BLaER1 treated with 17β-estradiol and CSF1 and Interleukin-3, amounts not matched to agents 10 nM and 100 nM (cell line): ENCODE measurements around the gene AVPI1.

ENCODE experiments used
- H3K27ac ChIP-seq, 11 experiments: shearing (Covaris generic); formaldehyde crosslinking; 2 replicates each; pipeline ENCODE4 v1.8.1; 2022
- H3K27me3 ChIP-seq, 11 experiments: shearing (Covaris generic); formaldehyde crosslinking; 2 replicates each; pipeline ENCODE4 v1.8.1; 2022
- H3K36me3 ChIP-seq, 11 experiments: shearing (Covaris generic); formaldehyde crosslinking; 2 replicates each; pipeline ENCODE4 v1.8.1; 2022
- H3K4me1 ChIP-seq, 10 experiments: shearing (Covaris generic); formaldehyde crosslinking; 2 replicates each; pipeline ENCODE4 v1.8.1; 2022
- H3K4me2 ChIP-seq, 11 experiments: shearing (Covaris generic); formaldehyde crosslinking; 2 replicates each; pipeline ENCODE4 v1.8.1; 2022
- H3K4me3 ChIP-seq, 10 experiments: shearing (Covaris generic); formaldehyde crosslinking; 2 replicates each; pipeline ENCODE4 v1.8.1; 2022
- H3K9ac ChIP-seq, 11 experiments: shearing (Covaris generic); formaldehyde crosslinking; 2 replicates each; pipeline ENCODE4 v1.8.1; 2022
- H3K9me3 ChIP-seq, 11 experiments: shearing (Covaris generic); formaldehyde crosslinking; replicated peaks in 1 of 11; 2 replicates each; pipeline ENCODE4 v1.8.1; 2022
- H4K20me1 ChIP-seq, 11 experiments: shearing (Covaris generic); formaldehyde crosslinking; 2 replicates each; pipeline ENCODE4 v1.8.1; 2022
- Cebpa-rat ChIP-seq, 11 experiments: shearing (Covaris generic); IDR thresholded peaks; 2 replicates each; pipeline ENCODE4 v1.8.1; 2022

AVPI1 gene

GRCh38 chr10:97715259-97715874, 28.3 kb upstream of the AVPI1 start:
- peaks cover 58 to 71% (median 68%) of the 10 kb centered on the region in 10 experiments for H3K4me1 ChIP-seq
- H3K9me3 ChIP-seq = no peaks in the 10 kb centered on the region
- peak overlapping the region; percentile 90 to 96 (median 93) for H3K9ac ChIP-seq
- H3K4me2 ChIP-seq = peak overlapping the region; percentile 88 to 100 (median 96)
- H3K4me3 ChIP-seq = peak overlapping the region; percentile 59 to 86 (median 80)
- H3K27ac ChIP-seq = peak overlapping the region; percentile 91 to 97 (median 94)
- H3K36me3 ChIP-seq = peaks cover 14 to 52% (median 32%) of the 10 kb centered on the region in 11 experiments; a peak in 20 of 22 replicates
- peaks cover 0 to 51% (median 49%) of the 10 kb centered on the region in 11 experiments; a peak in 18 of 22 replicates for H4K20me1 ChIP-seq
- TF ChIP-seq Cebpa-rat (IDR thresholded peaks at IDR 0.05) = no peak
- no peaks in the 10 kb centered on the region for H3K27me3 ChIP-seq

DNA sequence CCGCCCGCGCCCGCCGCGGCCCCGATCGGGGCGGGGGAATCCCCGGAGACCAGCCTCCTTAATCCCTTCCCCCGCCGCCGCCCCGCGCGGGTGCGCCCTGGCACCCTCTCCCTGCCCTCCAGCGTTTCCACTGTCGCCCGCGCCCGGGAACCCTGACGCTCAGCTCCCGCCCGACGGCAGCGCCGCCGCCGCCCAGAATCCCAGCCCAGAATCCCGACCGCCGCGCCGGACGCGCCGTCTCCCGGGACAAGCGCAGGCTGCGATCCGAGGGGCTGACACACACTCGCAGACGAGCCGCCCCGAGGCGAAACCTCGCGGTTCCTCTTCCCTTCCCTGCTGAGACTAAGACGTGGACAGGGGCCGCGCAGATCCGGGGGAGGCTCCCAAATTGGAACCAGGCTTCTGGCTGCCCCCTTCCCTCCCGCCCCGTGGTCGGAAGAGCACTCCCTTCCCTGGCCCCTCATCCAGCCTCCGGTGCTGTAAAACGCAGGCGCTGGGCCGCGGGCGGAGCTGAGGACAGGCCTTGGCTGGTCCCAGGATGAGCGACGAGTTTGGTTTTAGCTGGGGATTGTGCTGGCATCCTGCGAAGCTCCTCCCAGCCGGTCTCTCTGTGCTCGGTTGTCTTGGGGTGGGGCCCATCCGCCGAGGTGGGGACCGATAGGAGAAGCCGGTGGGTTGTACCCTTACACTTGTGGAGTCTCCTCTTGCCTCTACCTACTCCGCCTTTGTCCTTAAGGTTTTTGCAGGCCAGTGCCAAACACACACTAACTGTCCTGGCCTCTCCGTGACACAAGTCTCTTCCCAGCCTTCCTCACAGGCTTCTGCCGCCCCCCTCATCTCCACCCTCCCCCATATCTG, 27.6 kb upstream of the AVPI1 start:
- no peak for TF ChIP-seq Cebpa-rat (IDR thresholded peaks at IDR 0.05)
- H3K9ac ChIP-seq = peak overlapping the region; percentile 90 to 96 (median 93)
- H3K4me3 ChIP-seq = peak overlapping the region; percentile 59 to 86 (median 80)
- H3K27me3 ChIP-seq = no peaks in the 10 kb centered on the region
- H3K9me3 ChIP-seq = no peaks in the 10 kb centered on the region
- peak overlapping the region; percentile 88 to 100 (median 96) for H3K4me2 ChIP-seq
- H4K20me1 ChIP-seq = peaks cover 0 to 49% (median 49%) of the 10 kb centered on the region in 11 experiments; a peak in 18 of 22 replicates
- peaks cover 14 to 44% (median 29%) of the 10 kb centered on the region in 11 experiments; a peak in 20 of 22 replicates for H3K36me3 ChIP-seq
- peaks cover 56 to 75% (median 69%) of the 10 kb centered on the region in 10 experiments for H3K4me1 ChIP-seq
- peak overlapping the region; percentile 91 to 97 (median 94) for H3K27ac ChIP-seq

GRCh38 chr10:97713826-97714400, 26.9 kb upstream of the AVPI1 start:
- Histone ChIP-seq H3K9me3 (no peaks in the 10 kb centered on the region), H3K4me3 (peak overlapping the region; percentile 59 to 86 (median 80)), H3K4me1 (peaks cover 49 to 73% (median 64%) of the 10 kb centered on the region in 10 experiments), H3K27me3 (no peaks in the 10 kb centered on the region), H3K9ac (peak overlapping the region; percentile 90 to 96 (median 93)), H3K36me3 (peaks cover 14 to 37% (median 22%) of the 10 kb centered on the region in 11 experiments; a peak in 20 of 22 replicates), H3K4me2 (peak overlapping the region; percentile 88 to 100 (median 96)), H4K20me1 (peaks cover 0 to 42% (median 41%) of the 10 kb centered on the region in 11 experiments; a peak in 18 of 22 replicates), H3K27ac (peak overlapping the region; percentile 91 to 97 (median 94))
- TF ChIP-seq Cebpa-rat (IDR thresholded peaks at IDR 0.05) = no peak

- Histone ChIP-seq H3K4me2 (peak within 1 kb of the TSS; percentile 88 to 100 (median 96)), H3K9ac (peak within 1 kb of the TSS; percentile 90 to 96 (median 93)), H3K27me3 (no peaks in the 10 kb centered on the region), H3K36me3 (peaks cover 12 to 32% (median 18%) of the 10 kb centered on the region in 11 experiments; a peak in 20 of 22 replicates), H3K4me1 (peaks cover 44 to 68% (median 59%) of the 10 kb centered on the region in 10 experiments), H3K27ac (peak within 1 kb of the TSS; percentile 91 to 97 (median 94)), H3K9me3 (no peaks in the 10 kb centered on the region), H4K20me1 (peaks cover 0 to 37% (median 36%) of the 10 kb centered on the region in 11 experiments; a peak in 17 of 22 replicates), H3K4me3 (peak within 1 kb of the TSS; percentile 59 to 86 (median 80))
- no peak for TF ChIP-seq Cebpa-rat (IDR thresholded peaks at IDR 0.05)
Measured at GRCh38 chr10:97713339-97713825, 26.3 kb upstream of the AVPI1 start, which contains the start of gene MARVELD1. TSS of gene MARVELD1 (plus strand) at chr10:97713730. CDS start at chr10:97713877, 147 bp downstream.

DNA sequence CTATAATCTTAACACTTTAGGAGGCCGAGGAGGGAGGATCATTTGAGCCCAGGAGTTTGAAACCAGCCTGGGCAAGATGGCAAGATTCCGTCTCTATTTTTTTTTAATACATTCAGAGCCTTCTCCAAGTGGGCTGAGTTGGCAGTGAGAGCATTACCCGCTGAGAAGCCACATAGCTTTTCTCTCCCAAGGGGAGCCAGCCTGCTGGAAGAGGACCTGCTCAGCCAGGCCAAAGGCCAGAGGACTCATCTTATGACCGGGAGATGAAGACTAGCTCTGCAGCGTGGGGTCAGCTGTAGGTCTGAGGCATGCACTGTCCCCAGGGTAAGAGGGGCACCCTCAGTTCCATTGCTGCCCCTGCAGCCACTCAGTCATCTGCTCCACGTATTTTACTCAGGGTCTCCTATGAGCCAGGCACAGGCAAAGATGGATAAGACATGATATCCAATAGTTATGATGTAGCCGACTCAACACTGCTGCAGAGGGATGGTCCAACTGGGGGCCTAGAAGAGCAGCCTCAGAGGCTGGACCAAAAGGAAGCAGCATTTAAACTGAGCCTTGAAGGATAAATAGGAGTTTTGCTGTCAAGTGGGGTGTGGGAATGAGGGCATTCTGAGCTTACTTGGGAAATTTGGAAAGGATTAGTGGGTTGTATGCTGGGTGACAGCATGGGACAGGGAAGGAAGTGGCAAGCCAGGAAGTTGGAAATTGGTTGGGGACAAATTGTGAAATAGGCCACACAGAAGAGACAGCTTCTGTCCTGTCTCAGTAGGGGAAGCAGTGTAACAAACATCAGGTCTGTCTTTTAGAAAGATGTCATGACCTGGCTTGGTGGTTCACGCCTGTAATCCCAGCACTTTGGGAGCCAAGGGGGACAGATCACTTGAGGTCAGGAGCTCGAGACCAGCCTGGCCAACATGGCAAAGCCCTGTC, 24.9 kb upstream of the AVPI1 start:
- H3K9ac ChIP-seq = peak overlapping the region in 9 of 11 experiments; percentile 31 to 58 (median 48); a peak in 12 of 22 replicates
- peaks cover 0 to 22% (median 21%) of the 10 kb centered on the region in 11 experiments; a peak in 16 of 22 replicates for H4K20me1 ChIP-seq
- H3K4me2 ChIP-seq = peak overlapping the region in 10 of 11 experiments; percentile 28 to 100 (median 94); a peak in 19 of 22 replicates
- peaks cover 1 to 19% (median 8%) of the 10 kb centered on the region in 11 experiments; a peak in 20 of 22 replicates for H3K36me3 ChIP-seq
- TF ChIP-seq Cebpa-rat (IDR thresholded peaks at IDR 0.05) = peak in 1 of 11 experiments; percentile 32; a peak in 1 of 22 replicates
- peak overlapping the region in 8 of 11 experiments; percentile 33 to 97 (median 93); a peak in 13 of 22 replicates for H3K27ac ChIP-seq
- H3K4me1 ChIP-seq = peaks cover 37 to 61% (median 51%) of the 10 kb centered on the region in 10 experiments
- no peaks in the 10 kb centered on the region for H3K9me3 ChIP-seq
- H3K27me3 ChIP-seq = no peaks in the 10 kb centered on the region
- H3K4me3 ChIP-seq = peak overlapping the region in 3 of 10 experiments; percentile 0 to 44 (median 27); a peak in 3 of 20 replicates

GRCh38 chr10:97708976-97709946, 22.2 kb upstream of the AVPI1 start:
- Histone ChIP-seq H3K27ac (no peak overlapping the region), H3K9ac (no peak overlapping the region), H3K9me3 (no peaks in the 10 kb centered on the region), H3K4me2 (peak overlapping the region in 2 of 11 experiments; percentile 1 to 29; a peak in 3 of 22 replicates), H3K27me3 (no peaks in the 10 kb centered on the region), H3K4me3 (no peak overlapping the region), H4K20me1 (no peaks in the 10 kb centered on the region), H3K4me1 (peaks cover 22 to 52% (median 42%) of the 10 kb centered on the region in 10 experiments), H3K36me3 (no peaks in the 10 kb centered on the region)
- TF ChIP-seq Cebpa-rat (IDR thresholded peaks at IDR 0.05) = no peak
